Measurements from ENCODE around the gene OGDH.

The OGDH gene

GRCh38 chr7:44707558-44708230 is 101.3 kb downstream of the OGDH start:
- ChIA-PET POLR2A (interaction anchor here (1.0 kb wide), 1 partner anchor 9 kb away, joined by 4 read pairs; no protein-coding TSS in a partner anchor), CTCF (no interaction called here)
- TF ChIP-seq, protein P1, sequence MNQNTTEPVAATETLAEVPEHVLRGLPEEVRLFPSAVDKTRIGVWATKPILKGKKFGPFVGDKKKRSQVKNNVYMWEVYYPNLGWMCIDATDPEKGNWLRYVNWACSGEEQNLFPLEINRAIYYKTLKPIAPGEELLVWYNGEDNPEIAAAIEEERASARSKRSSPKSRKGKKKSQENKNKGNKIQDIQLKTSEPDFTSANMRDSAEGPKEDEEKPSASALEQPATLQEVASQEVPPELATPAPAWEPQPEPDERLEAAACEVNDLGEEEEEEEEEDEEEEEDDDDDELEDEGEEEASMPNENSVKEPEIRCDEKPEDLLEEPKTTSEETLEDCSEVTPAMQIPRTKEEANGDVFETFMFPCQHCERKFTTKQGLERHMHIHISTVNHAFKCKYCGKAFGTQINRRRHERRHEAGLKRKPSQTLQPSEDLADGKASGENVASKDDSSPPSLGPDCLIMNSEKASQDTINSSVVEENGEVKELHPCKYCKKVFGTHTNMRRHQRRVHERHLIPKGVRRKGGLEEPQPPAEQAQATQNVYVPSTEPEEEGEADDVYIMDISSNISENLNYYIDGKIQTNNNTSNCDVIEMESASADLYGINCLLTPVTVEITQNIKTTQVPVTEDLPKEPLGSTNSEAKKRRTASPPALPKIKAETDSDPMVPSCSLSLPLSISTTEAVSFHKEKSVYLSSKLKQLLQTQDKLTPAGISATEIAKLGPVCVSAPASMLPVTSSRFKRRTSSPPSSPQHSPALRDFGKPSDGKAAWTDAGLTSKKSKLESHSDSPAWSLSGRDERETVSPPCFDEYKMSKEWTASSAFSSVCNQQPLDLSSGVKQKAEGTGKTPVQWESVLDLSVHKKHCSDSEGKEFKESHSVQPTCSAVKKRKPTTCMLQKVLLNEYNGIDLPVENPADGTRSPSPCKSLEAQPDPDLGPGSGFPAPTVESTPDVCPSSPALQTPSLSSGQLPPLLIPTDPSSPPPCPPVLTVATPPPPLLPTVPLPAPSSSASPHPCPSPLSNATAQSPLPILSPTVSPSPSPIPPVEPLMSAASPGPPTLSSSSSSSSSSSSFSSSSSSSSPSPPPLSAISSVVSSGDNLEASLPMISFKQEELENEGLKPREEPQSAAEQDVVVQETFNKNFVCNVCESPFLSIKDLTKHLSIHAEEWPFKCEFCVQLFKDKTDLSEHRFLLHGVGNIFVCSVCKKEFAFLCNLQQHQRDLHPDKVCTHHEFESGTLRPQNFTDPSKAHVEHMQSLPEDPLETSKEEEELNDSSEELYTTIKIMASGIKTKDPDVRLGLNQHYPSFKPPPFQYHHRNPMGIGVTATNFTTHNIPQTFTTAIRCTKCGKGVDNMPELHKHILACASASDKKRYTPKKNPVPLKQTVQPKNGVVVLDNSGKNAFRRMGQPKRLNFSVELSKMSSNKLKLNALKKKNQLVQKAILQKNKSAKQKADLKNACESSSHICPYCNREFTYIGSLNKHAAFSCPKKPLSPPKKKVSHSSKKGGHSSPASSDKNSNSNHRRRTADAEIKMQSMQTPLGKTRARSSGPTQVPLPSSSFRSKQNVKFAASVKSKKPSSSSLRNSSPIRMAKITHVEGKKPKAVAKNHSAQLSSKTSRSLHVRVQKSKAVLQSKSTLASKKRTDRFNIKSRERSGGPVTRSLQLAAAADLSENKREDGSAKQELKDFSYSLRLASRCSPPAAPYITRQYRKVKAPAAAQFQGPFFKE (tag by site-specific recombination; IDR thresholded peaks at IDR 0.05; ENCODE audit: borderline replicate concordance), result no peak
- TF ChIP-seq ZNF76 (tag by site-specific recombination; IDR thresholded peaks at IDR 0.05; ENCODE audit: borderline replicate concordance, low read depth), result no peak
- TF ChIP-seq ZNF707 (tag by site-specific recombination; IDR thresholded peaks at IDR 0.05), result no peak
- TF ChIP-seq ZNF311 (tag by site-specific recombination; IDR thresholded peaks at IDR 0.05; ENCODE audit: borderline replicate concordance), result no peak
- no peaks in the 10 kb centered on the region for H3K4me1 ChIP-seq (ENCODE audit: control insufficient read depth, insufficient read depth, low read length)
- no peaks in the 10 kb centered on the region for H3K9me3 ChIP-seq (ENCODE audit: control insufficient read depth, insufficient read depth, low read depth, low read length)
- peaks cover 0 to 12% of the 10 kb centered on the region in 2 experiments; a peak in 1 of 3 replicates for H3K36me3 ChIP-seq (ENCODE audit: control insufficient read depth in 2 of 2, insufficient read depth in 1 of 2, low read length in 2 of 2)
- H3K4me3 ChIP-seq (ENCODE audit: low read depth, low read length), result no peak overlapping the region
- H3K27ac ChIP-seq (ENCODE audit: extremely low read depth, low read depth, low read length), result no peak overlapping the region

GRCh38 chr7:44709011-44709915 is 102.8 kb downstream of the OGDH start:
- Histone ChIP-seq H3K4me3 (ENCODE audit: low read depth, low read length) (no peak overlapping the region), H3K4me1 (ENCODE audit: control insufficient read depth, insufficient read depth, low read length) (no peaks in the 10 kb centered on the region), H3K36me3 (ENCODE audit: control insufficient read depth in 2 of 2, insufficient read depth in 1 of 2, low read length in 2 of 2) (peaks cover 0 to 12% of the 10 kb centered on the region in 2 experiments; a peak in 1 of 3 replicates), H3K27ac (ENCODE audit: extremely low read depth, low read depth, low read length) (no peak overlapping the region), H3K9me3 (ENCODE audit: control insufficient read depth, insufficient read depth, low read depth, low read length) (no peaks in the 10 kb centered on the region)
- POLR2A ChIA-PET, result no interaction called here
- TF ChIP-seq HIC1 (tag by site-specific recombination; IDR thresholded peaks at IDR 0.05), result no peak
- CTCF ChIA-PET, result interaction anchor here (0.6 to 0.7 kb wide), 2 partner anchors 106 to 1952 kb away, joined by 3 read pairs; no protein-coding TSS in a partner anchor

- POLR2A ChIA-PET, result interaction anchor here (1.2 kb wide), 1 partner anchor 128 kb away, joined by 10 read pairs; the partner anchor contains the start of gene TMED4
- H3K9me3 ChIP-seq (ENCODE audit: control insufficient read depth, insufficient read depth, low read depth, low read length), result no peaks in the 10 kb centered on the region
- H3K4me1 ChIP-seq (ENCODE audit: control insufficient read depth, insufficient read depth, low read length), result no peaks in the 10 kb centered on the region
- H3K27ac ChIP-seq (ENCODE audit: extremely low read depth, low read depth, low read length), result no peak overlapping the region
- no peak overlapping the region for H3K4me3 ChIP-seq (ENCODE audit: low read depth, low read length)
- H3K36me3 ChIP-seq (ENCODE audit: control insufficient read depth in 2 of 2, insufficient read depth in 1 of 2, low read length in 2 of 2), result peaks cover 0 to 12% of the 10 kb centered on the region in 2 experiments; a peak in 1 of 3 replicates
- CTCF ChIA-PET, result no interaction called here
- no peak for TF ChIP-seq ZSCAN23 (tag by site-specific recombination; IDR thresholded peaks at IDR 0.05)
- no peak for TF ChIP-seq ZNF169 (tag by site-specific recombination; IDR thresholded peaks at IDR 0.05)
- no peak for TF ChIP-seq BCL11A (tag by site-specific recombination; IDR thresholded peaks at IDR 0.05; ENCODE audit: low read depth)
- TF ChIP-seq ZNF366 (tag by site-specific recombination; conservative IDR thresholded peaks at IDR 0.05), result no peak
- no peak for TF ChIP-seq ZNF510 (tag by site-specific recombination; IDR thresholded peaks at IDR 0.05; ENCODE audit: insufficient replicate concordance)
- TF ChIP-seq ZNF600 (tag by site-specific recombination; IDR thresholded peaks at IDR 0.05), result no peak
- no peak for TF ChIP-seq ZNF266 (tag by site-specific recombination; IDR thresholded peaks at IDR 0.05; ENCODE audit: low read depth)
- TF ChIP-seq, protein P1 (tag by site-specific recombination; IDR thresholded peaks at IDR 0.05; ENCODE audit: borderline replicate concordance), result no peak
Observed at GRCh38 chr7:44709945-44710596, 103.6 kb downstream of the OGDH start.
